Measurements from ENCODE around the gene STAT2.

STAT2 gene

GRCh38 chr12:56296295-56296694 is 63.6 kb downstream of the STAT2 start:
- no peaks in the 10 kb centered on the region for H3K9me3 ChIP-seq (ENCODE audit: control insufficient read depth in 1 of 2, low read length in 2 of 2)
- no peak overlapping the region for H3K4me3 ChIP-seq (ENCODE audit: low read depth in 1 of 2, low read length in 2 of 2)
- no peak overlapping the region for H3K27ac ChIP-seq (ENCODE audit: low read depth, low read length)
- H3K4me1 ChIP-seq (ENCODE audit: control insufficient read depth in 1 of 2, insufficient read depth in 2 of 2, low read length in 2 of 2) = peaks cover 44 to 47% of the 10 kb centered on the region in 2 donors
- H3K9ac ChIP-seq (ENCODE audit: low read depth in 1 of 2, low read length in 2 of 2) = no peak overlapping the region
- no peaks in the 10 kb centered on the region for H3K27me3 ChIP-seq (ENCODE audit: control insufficient read depth in 1 of 2, insufficient read depth in 2 of 2, low read length in 2 of 2)
- peaks cover 7 to 14% of the 10 kb centered on the region in 2 donors for H3K36me3 ChIP-seq (ENCODE audit: control insufficient read depth in 1 of 2, insufficient read depth in 2 of 2, low read length in 2 of 2)

- Histone ChIP-seq H3K9ac (ENCODE audit: low read depth in 1 of 2, low read length in 2 of 2) (no peak overlapping the region), H3K27ac (ENCODE audit: low read depth, low read length) (no peak overlapping the region), H3K27me3 (ENCODE audit: control insufficient read depth in 1 of 2, insufficient read depth in 2 of 2, low read length in 2 of 2) (no peaks in the 10 kb centered on the region), H3K9me3 (ENCODE audit: control insufficient read depth in 1 of 2, low read length in 2 of 2) (no peaks in the 10 kb centered on the region), H3K4me3 (ENCODE audit: low read depth in 1 of 2, low read length in 2 of 2) (no peak overlapping the region), H3K36me3 (ENCODE audit: control insufficient read depth in 1 of 2, insufficient read depth in 2 of 2, low read length in 2 of 2) (peaks cover 9 to 21% of the 10 kb centered on the region in 2 donors), H3K4me1 (ENCODE audit: control insufficient read depth in 1 of 2, insufficient read depth in 2 of 2, low read length in 2 of 2) (peaks cover 27 to 32% of the 10 kb centered on the region in 2 donors)
Observed at GRCh38 chr12:56293795-56294194, 66.1 kb downstream of the STAT2 start.

Data from duodenal mucosa (tissue), 2 donors.